K562 (cell line): ENCODE measurements around the gene SERF2. TPM values are rescaled to one million over a fixed set of nuclear protein-coding genes. Genes with fewer than 3 reads are reported as not detected.

ENCODE experiments used
- ATAC-seq: fragments of 200-7000 bp; cut with Tn5 transposase; 3 replicates; pipeline ENCODE4 v1.9.1; 2020; ENCODE audit warnings: moderate library complexity
- BruUV-seq: library from RNA; stranded (reverse); fragments of 400-500 nt; replicated peaks from 2 replicates; lab custom pipeline; 2021; lab: Mats Ljungman, UMichigan
- CTCF ChIA-PET: fragments of 300-600 bp; formaldehyde crosslinking; extraction: SDS; loops from one replicate; lab custom pipeline; 2021; ENCODE audit warnings: low intra/inter-chr PET ratio; lab: Yijun Ruan, JAX
- POLR2A ChIA-PET: fragments of 300-600, 350-650 bp; sonication (Branson Sonifier 250); formaldehyde crosslinking; extraction: SDS; loops from one replicate; lab custom pipeline; 2021; ENCODE audit warnings: antibody characterized with exemption, inconsistent platforms; lab: Yijun Ruan, JAX
- DNase-seq, 4 experiments: peaks; one replicate each; pipeline versions ENCODE4 v3.0.0 to v3.0.0-alpha.2; 2011 to 2018; ENCODE audit warnings: low spot score in 3 of 4, mixed read lengths in 3 of 4; ENCODE audit errors: extremely low read depth in 1 of 4
- FAIRE-seq: peaks from 2 replicates; lab custom pipeline; 2011; peaks lifted over from hg19 to GRCh38; lab: Jason Lieb, UNC
- H2AFZ ChIP-seq: 2 replicates; pipeline ENCODE4 v1.6.0; 2011; ENCODE audit warnings: low read depth, low read length, control low read depth, inconsistent platforms
- H3K27ac ChIP-seq: fragments of 200-600 bp; 3 replicates; pipeline ENCODE4 v1.8.0; 2011; ENCODE audit warnings: low read depth, mild to moderate bottlenecking, control low read depth, inconsistent platforms, low read length, moderate library complexity, mixed read lengths; ENCODE audit errors: extremely low read depth
- H3K27me3 ChIP-seq, 2 experiments: fragments of 300-600 bp in 1 of 2; 2 replicates in 1 of 2; 3 replicates in 1 of 2; pipeline versions ENCODE4 v1.6.0 to v1.8.0; 2011; ENCODE audit warnings: inconsistent platforms in 2 of 2, low read length in 2 of 2, mild to moderate bottlenecking in 1 of 2, mixed read lengths in 1 of 2, moderate library complexity in 1 of 2; ENCODE audit not compliant: control insufficient read depth in 2 of 2, insufficient read depth in 2 of 2
- H3K36me3 ChIP-seq: fragments of 300-600 bp; 3 replicates; pipeline ENCODE4 v1.8.0; 2011; ENCODE audit warnings: mild to moderate bottlenecking, low read length, inconsistent platforms; ENCODE audit not compliant: control insufficient read depth, insufficient read depth
- H3K4me1 ChIP-seq, 2 experiments: fragments of 200-600 bp in 1 of 2; replicated peaks in 1 of 2; 2 replicates in 1 of 2; 3 replicates in 1 of 2; pipeline versions ENCODE4 v1.5.1 to v1.8.0; 2011; ENCODE audit warnings: inconsistent platforms in 2 of 2, low read length in 2 of 2, mild to moderate bottlenecking in 1 of 2, mixed read lengths in 1 of 2, moderate library complexity in 1 of 2; ENCODE audit not compliant: control insufficient read depth in 2 of 2, insufficient read depth in 2 of 2
- H3K4me2 ChIP-seq: 2 replicates; pipeline ENCODE4 v1.6.1; 2011; ENCODE audit warnings: low read length, control low read depth, inconsistent platforms, mixed read lengths; ENCODE audit not compliant: insufficient read depth
- H3K4me3 ChIP-seq: fragments of 200-600 bp; sonication (generic), shearing (Covaris generic); 2 replicates; pipeline ENCODE4 v1.5.1; 2016; ENCODE audit warnings: control low read depth, inconsistent platforms
- H3K79me2 ChIP-seq: fragments of 200-600 bp; 3 replicates; pipeline ENCODE4 v1.8.0; 2011; ENCODE audit warnings: low read length, inconsistent platforms; ENCODE audit not compliant: control insufficient read depth, insufficient read depth
- H3K9ac ChIP-seq, 2 experiments: 2 replicates each; pipeline versions ENCODE4 v1.6.0 to v1.6.1; 2011; ENCODE audit warnings: low read depth in 2 of 2, low read length in 2 of 2, control low read depth in 1 of 2, inconsistent platforms in 1 of 2, mild to moderate bottlenecking in 1 of 2, mixed read lengths in 1 of 2; ENCODE audit not compliant: insufficient read depth in 1 of 2
- H3K9me1 ChIP-seq: one replicate; pipeline ENCODE4 v1.6.0; 2011; ENCODE audit warnings: inconsistent platforms, mild to moderate bottlenecking, low read length, moderate library complexity; ENCODE audit not compliant: control insufficient read depth, insufficient read depth
- H3K9me3 ChIP-seq: replicated peaks from 2 replicates; pipeline ENCODE4 v1.5.1; 2011; ENCODE audit warnings: low read depth, low read length, inconsistent platforms; ENCODE audit not compliant: control insufficient read depth, insufficient read depth
- H4K20me1 ChIP-seq: replicated peaks from 2 replicates; pipeline ENCODE4 v1.6.1; 2011; ENCODE audit warnings: low read length, inconsistent platforms, mixed read lengths; ENCODE audit not compliant: control insufficient read depth, insufficient read depth
- CBX3 ChIP-seq, 2 experiments: IDR thresholded peaks; 1 replicate in 1 of 2; 2 replicates in 1 of 2; pipeline ENCODE4 v1.6.1; 2012; ENCODE audit warnings: inconsistent platforms in 2 of 2, low read length in 2 of 2, borderline replicate concordance in 1 of 2, control low read depth in 1 of 2
- CEBPB ChIP-seq: fragments of 450-650 bp; IDR thresholded peaks from 2 replicates; pipeline ENCODE4 v1.6.1; 2016; ENCODE audit warnings: missing genetic modification characterization, missing compliant biosample characterization
- CREBBP ChIP-seq: IDR thresholded peaks from one replicate; pipeline ENCODE4 v1.6.1; 2012; ENCODE audit warnings: low read depth, mild to moderate bottlenecking, control low read depth, inconsistent platforms, low read length
- EHMT2 ChIP-seq: fragments of 450-650 bp; IDR thresholded peaks from 2 replicates; pipeline ENCODE4 v1.6.1; 2018; ENCODE audit warnings: antibody characterized with exemption
- HDAC8 ChIP-seq: fragments of 450-650 bp; IDR thresholded peaks from 2 replicates; pipeline ENCODE4 v1.6.1; 2016; ENCODE audit warnings: mild to moderate bottlenecking, missing genetic modification characterization, moderate library complexity, missing compliant biosample characterization
- MAZ ChIP-seq, 2 experiments: fragments of 450-650 bp in 1 of 2; sonication (generic) in 1 of 2; formaldehyde crosslinking; IDR thresholded peaks in 1 of 2; conservative IDR thresholded peaks in 1 of 2; 2 replicates each; pipeline versions ENCODE4 v1.4.0 to v1.5.0; 2020; ENCODE audit warnings: mild to moderate bottlenecking in 1 of 2, missing genetic modification reagents in 1 of 2
- SOX6 ChIP-seq: fragments of 450-650 bp; IDR thresholded peaks from 2 replicates; pipeline ENCODE4 v1.6.1; 2014; ENCODE audit warnings: mild to moderate bottlenecking
- TCF3 ChIP-seq: sonication (generic); formaldehyde crosslinking; IDR thresholded peaks from 2 replicates; pipeline ENCODE4 v1.4.0; 2020; ENCODE audit warnings: mild to moderate bottlenecking, missing genetic modification reagents
- TCF7 ChIP-seq: sonication (generic); IDR thresholded peaks from 2 replicates; pipeline ENCODE4 v1.6.1; 2016; ENCODE audit warnings: antibody characterized with exemption, borderline replicate concordance
- ZNF316 ChIP-seq: fragments of 450-650 bp; IDR thresholded peaks from 2 replicates; pipeline ENCODE4 v1.6.1; 2016
- ZNF695 ChIP-seq: fragments of 450-650 bp; formaldehyde crosslinking; IDR thresholded peaks from 2 replicates; pipeline ENCODE4 v1.4.0; 2020; ENCODE audit warnings: mild to moderate bottlenecking, moderate library complexity
- WGBS: fragments of 100-300 bp; shearing (Covaris generic); methylation state at CpG from one replicate; pipeline ENCODE4 v1.1.6; 2016; ENCODE audit warnings: low coverage, mixed read lengths; ENCODE audit not compliant: insufficient coverage; ENCODE audit errors: missing lambda C conversion rate; 5-methylcytosine and 5-hydroxymethylcytosine counted together
- in situ Hi-C: fragments of 300-500 bp; cut with MboI; formaldehyde crosslinking; loops from 4 replicates; pipeline ENCODE4 v1.15.0; 2018; ENCODE audit warnings: inconsistent platforms, mixed read lengths
- intact Hi-C: fragments of 100-400 bp; cut with micrococcal nuclease; formaldehyde crosslinking; loops from 2 replicates; pipeline ENCODE4 v1.14.2; 2022
- polyA plus RNA-seq, 8 experiments: library from polyadenylated mRNA; depleted of rRNA in 4 of 8; stranded (reverse) in 5 of 8; unstranded in 3 of 8; fragments of >200 nt; fragmentation: Nextera tagmentation in 2 of 8; fragmentation: Illumina TruSeq in 1 of 8; extraction: Ambion mirVana in 2 of 8; extraction: Trizol in 1 of 8; gene quantifications; 2 replicates each; pipeline versions ENCODE4 v1.2.1 to v1.2.3, GENCODE V29; 2011 to 2014; ENCODE audit warnings: inconsistent platforms in 1 of 8, missing spikeins in 1 of 8
- total RNA-seq, 7 experiments: library from RNA; depleted of rRNA in 6 of 7; stranded (reverse); fragments of >200 nt in 6 of 7; fragmentation: Illumina TruSeq in 2 of 7; extraction: Trizol in 2 of 7; gene quantifications; 2 replicates each; pipeline versions ENCODE4 v1.2.1 to v1.2.3, GENCODE V29; 2011 to 2021; ENCODE audit warnings: low replicate concordance in 1 of 7
- TF ChIP-seq, protein P1 (sequence below): IDR thresholded peaks from 2 replicates; pipeline ENCODE4 v1.6.1; 2011; ENCODE audit not compliant: insufficient read length; ENCODE audit errors: extremely low read depth
- TF ChIP-seq, protein P2 (sequence below): sonication (generic); formaldehyde crosslinking; IDR thresholded peaks from 2 replicates; pipeline ENCODE4 v1.8.0; 2022; ENCODE audit warnings: missing genetic modification reagents, mild to moderate bottlenecking, borderline replicate concordance
- TF ChIP-seq, protein P3 (sequence below): fragments of 150-350 bp; IDR thresholded peaks from 2 replicates; pipeline ENCODE4 v1.6.1; 2014; ENCODE audit warnings: low read depth, mild to moderate bottlenecking, low read length, borderline replicate concordance

Gene SERF2
- total and polyA plus RNA-seq, 9 of the 15 experiments (the other 6 are each of a cell fraction or from before 2014, with no cell fraction given): 497 to 3,360 (median 867) TPM

DNA sequence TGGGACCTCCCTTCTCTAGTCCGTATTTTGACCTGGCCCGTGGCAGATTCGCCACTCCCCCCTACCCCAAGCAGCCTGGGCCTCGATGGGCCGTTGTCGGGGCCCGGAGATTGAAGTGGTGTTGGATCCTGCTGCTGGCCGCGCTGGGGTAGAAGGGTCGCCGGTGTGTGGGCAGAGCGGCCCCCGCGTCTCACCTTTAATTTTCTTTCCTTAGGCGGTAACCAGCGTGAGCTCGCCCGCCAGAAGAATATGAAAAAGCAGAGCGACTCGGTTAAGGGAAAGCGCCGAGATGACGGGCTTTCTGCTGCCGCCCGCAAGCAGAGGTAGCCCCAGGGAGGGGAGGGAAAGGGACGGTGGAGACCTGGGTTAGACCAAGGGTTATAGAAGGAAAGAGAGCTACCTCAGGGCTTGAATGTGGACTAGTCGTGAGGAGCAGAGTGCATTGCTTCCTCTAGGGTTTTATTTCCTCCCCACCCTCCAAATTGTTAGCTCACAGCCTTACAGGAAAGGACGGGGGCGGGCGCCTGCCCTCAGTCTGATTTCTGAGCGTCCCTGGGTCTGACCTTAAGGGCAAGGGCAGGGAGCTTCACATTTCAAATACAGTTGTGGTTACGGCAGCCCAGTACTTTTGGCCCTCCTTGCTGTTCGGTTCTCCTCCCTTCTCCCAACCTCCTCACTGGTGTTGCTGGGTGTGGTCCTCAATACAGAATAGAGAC, 799 bp downstream of the SERF2 start (continued):
- no peak for TF ChIP-seq CREBBP
- TF ChIP-seq CEBPB (tag): no peak
- TF ChIP-seq TCF7: no peak
- TF ChIP-seq TCF3: no peak
- TF ChIP-seq CBX3 (IDR thresholded peaks at IDR 0.05; ENCODE audit: borderline replicate concordance in 1 of 2, low read length in 2 of 2): no peak
- TF ChIP-seq ZNF316: peak; percentile 51

DNA sequence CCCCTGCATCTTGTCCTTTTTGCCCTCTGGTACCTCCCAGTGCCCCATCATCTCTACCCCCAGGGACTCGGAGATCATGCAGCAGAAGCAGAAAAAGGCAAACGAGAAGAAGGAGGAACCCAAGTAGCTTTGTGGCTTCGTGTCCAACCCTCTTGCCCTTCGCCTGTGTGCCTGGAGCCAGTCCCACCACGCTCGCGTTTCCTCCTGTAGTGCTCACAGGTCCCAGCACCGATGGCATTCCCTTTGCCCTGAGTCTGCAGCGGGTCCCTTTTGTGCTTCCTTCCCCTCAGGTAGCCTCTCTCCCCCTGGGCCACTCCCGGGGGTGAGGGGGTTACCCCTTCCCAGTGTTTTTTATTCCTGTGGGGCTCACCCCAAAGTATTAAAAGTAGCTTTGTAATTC, 1.5 kb downstream of the SERF2 start:
- ChIA-PET POLR2A (interaction anchor here (0.6 to 6.1 kb wide), 6 partner anchors 8 to 382 kb away, joined by 3 to 29 read pairs (median 10); partner anchors contain the start of genes ELL3, HYPK, MFAP1 and SERINC4), CTCF (no interaction called here)
- no peak for DNase-seq
- Histone ChIP-seq H3K9me3 (no peaks in the 10 kb centered on the region), H2AFZ (no peak overlapping the region), H3K36me3 (peaks cover 48% of the 10 kb centered on the region), H3K27me3 (no peaks in the 10 kb centered on the region), H4K20me1 (peaks cover 17% of the 10 kb centered on the region; the same call in 1 of the 2 replicates), H3K9me1 (peaks cover 17% of the 10 kb centered on the region), H3K79me2 (peaks cover 36% of the 10 kb centered on the region), H3K4me1 (peaks cover 26 to 37% of the 10 kb centered on the region in 2 experiments), H3K4me3 (peak overlapping the region; percentile 95), H3K4me2 (peak overlapping the region; percentile 96), H3K9ac (peak overlapping the region; percentile 100), H3K27ac (peak overlapping the region; percentile 99; the same call in 2 of the 3 replicates)
- BruUV-seq: no TSS peak
- intact Hi-C loops (no loop called here), in situ Hi-C loops (no loop called here)
- no peak for ATAC-seq
- FAIRE-seq: no peak
- WGBS: 90% methylated on average over 7 of the region's 10 CpGs
- TF ChIP-seq EHMT2 (no peak), ZNF695 (CRISPR knock-in tag) (no peak), MAZ (CRISPR knock-in tag; conservative IDR thresholded peaks at IDR 0.05 in 1 of 2, IDR thresholded peaks at IDR 0.05 in 1 of 2) (no peak), SOX6 (no peak), HDAC8 (no peak)
- TF ChIP-seq, protein P1, sequence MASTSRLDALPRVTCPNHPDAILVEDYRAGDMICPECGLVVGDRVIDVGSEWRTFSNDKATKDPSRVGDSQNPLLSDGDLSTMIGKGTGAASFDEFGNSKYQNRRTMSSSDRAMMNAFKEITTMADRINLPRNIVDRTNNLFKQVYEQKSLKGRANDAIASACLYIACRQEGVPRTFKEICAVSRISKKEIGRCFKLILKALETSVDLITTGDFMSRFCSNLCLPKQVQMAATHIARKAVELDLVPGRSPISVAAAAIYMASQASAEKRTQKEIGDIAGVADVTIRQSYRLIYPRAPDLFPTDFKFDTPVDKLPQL: no peak
- TF ChIP-seq, protein P2, sequence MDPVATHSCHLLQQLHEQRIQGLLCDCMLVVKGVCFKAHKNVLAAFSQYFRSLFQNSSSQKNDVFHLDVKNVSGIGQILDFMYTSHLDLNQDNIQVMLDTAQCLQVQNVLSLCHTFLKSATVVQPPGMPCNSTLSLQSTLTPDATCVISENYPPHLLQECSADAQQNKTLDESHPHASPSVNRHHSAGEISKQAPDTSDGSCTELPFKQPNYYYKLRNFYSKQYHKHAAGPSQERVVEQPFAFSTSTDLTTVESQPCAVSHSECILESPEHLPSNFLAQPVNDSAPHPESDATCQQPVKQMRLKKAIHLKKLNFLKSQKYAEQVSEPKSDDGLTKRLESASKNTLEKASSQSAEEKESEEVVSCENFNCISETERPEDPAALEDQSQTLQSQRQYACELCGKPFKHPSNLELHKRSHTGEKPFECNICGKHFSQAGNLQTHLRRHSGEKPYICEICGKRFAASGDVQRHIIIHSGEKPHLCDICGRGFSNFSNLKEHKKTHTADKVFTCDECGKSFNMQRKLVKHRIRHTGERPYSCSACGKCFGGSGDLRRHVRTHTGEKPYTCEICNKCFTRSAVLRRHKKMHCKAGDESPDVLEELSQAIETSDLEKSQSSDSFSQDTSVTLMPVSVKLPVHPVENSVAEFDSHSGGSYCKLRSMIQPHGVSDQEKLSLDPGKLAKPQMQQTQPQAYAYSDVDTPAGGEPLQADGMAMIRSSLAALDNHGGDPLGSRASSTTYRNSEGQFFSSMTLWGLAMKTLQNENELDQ (CRISPR knock-in tag): no peak
- TF ChIP-seq, protein P3, sequence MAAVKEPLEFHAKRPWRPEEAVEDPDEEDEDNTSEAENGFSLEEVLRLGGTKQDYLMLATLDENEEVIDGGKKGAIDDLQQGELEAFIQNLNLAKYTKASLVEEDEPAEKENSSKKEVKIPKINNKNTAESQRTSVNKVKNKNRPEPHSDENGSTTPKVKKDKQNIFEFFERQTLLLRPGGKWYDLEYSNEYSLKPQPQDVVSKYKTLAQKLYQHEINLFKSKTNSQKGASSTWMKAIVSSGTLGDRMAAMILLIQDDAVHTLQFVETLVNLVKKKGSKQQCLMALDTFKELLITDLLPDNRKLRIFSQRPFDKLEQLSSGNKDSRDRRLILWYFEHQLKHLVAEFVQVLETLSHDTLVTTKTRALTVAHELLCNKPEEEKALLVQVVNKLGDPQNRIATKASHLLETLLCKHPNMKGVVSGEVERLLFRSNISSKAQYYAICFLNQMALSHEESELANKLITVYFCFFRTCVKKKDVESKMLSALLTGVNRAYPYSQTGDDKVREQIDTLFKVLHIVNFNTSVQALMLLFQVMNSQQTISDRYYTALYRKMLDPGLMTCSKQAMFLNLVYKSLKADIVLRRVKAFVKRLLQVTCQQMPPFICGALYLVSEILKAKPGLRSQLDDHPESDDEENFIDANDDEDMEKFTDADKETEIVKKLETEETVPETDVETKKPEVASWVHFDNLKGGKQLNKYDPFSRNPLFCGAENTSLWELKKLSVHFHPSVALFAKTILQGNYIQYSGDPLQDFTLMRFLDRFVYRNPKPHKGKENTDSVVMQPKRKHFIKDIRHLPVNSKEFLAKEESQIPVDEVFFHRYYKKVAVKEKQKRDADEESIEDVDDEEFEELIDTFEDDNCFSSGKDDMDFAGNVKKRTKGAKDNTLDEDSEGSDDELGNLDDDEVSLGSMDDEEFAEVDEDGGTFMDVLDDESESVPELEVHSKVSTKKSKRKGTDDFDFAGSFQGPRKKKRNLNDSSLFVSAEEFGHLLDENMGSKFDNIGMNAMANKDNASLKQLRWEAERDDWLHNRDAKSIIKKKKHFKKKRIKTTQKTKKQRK: no peak
